ENCODE data around the gene FAM118A. TPM values are rescaled to one million over a fixed set of nuclear protein-coding genes. Genes with fewer than 3 reads are reported as not detected.

Gene FAM118A
- total RNA-seq, 4 donors from 2014 or later = 17.3 to 60.1 (median 37.9) TPM

GRCh38 chr22:45322873-45323525 is 13.3 kb downstream of the FAM118A start:
- TF ChIP-seq CTCF (IDR thresholded peaks at IDR 0.05; ENCODE audit: low read depth) = no peak

- TF ChIP-seq CTCF (IDR thresholded peaks at IDR 0.05; ENCODE audit: low read depth) = no peak
These were observed 14.0 kb downstream of the FAM118A start for GRCh38 chr22:45323695-45324094.

GRCh38 chr22:45324311-45324711 is 14.6 kb downstream of the FAM118A start:
- no peak for TF ChIP-seq CTCF (IDR thresholded peaks at IDR 0.05; ENCODE audit: low read depth)

GRCh38 chr22:45328822-45329529 is 19.2 kb downstream of the FAM118A start:
- TF ChIP-seq CTCF (IDR thresholded peaks at IDR 0.05; ENCODE audit: low read depth) = no peak

- no peak for TF ChIP-seq CTCF (IDR thresholded peaks at IDR 0.05; ENCODE audit: low read depth)
These were observed 19.8 kb downstream of the FAM118A start for GRCh38 chr22:45329530-45329936.

- TF ChIP-seq CTCF (IDR thresholded peaks at IDR 0.05; ENCODE audit: low read depth) = no peak
These were observed 20.8 kb downstream of the FAM118A start for GRCh38 chr22:45330548-45330947.

- no peak for TF ChIP-seq CTCF (IDR thresholded peaks at IDR 0.05; ENCODE audit: low read depth)
These were observed 21.8 kb downstream of the FAM118A start for GRCh38 chr22:45331486-45331885.
